HepG2 (cell line): Measurements from ENCODE around the gene FOXN3. TPM values are rescaled to one million over a fixed set of nuclear protein-coding genes. Genes with fewer than 3 reads are reported as not detected.

ENCODE experiments used
- ERF ChIP-seq: IDR thresholded peaks from 2 replicates; pipeline ENCODE4 v1.6.1; 2018; ENCODE audit warnings: missing biosample characterization, missing genetic modification reagents
- FOXA1 ChIP-seq, 2 experiments: fragments of 450-650 bp in 1 of 2; sonication (generic) in 1 of 2; formaldehyde crosslinking in 1 of 2; IDR thresholded peaks; 2 replicates each; pipeline versions ENCODE4 v1.4.0 to v1.6.1; 2016 to 2020; ENCODE audit warnings: missing genetic modification reagents in 1 of 2
- GATA4 ChIP-seq: sonication (generic); IDR thresholded peaks from 2 replicates; pipeline ENCODE4 v1.6.1; 2016; ENCODE audit warnings: antibody characterized with exemption, low read depth, borderline replicate concordance
- GFI1 ChIP-seq: sonication (generic); formaldehyde crosslinking; IDR thresholded peaks from 2 replicates; pipeline ENCODE4 v1.5.0; 2020; ENCODE audit warnings: missing genetic modification reagents, mild to moderate bottlenecking, borderline replicate concordance
- HNRNPUL1 ChIP-seq: fragments of 200-400 bp; formaldehyde crosslinking; IDR thresholded peaks from 2 replicates; pipeline ENCODE4 v1.6.1; 2017; ENCODE audit warnings: low read depth, mild to moderate bottlenecking, low read length, moderate library complexity
- HOXA5 ChIP-seq: sonication (generic); formaldehyde crosslinking; IDR thresholded peaks from 2 replicates; pipeline ENCODE4 v1.4.0; 2020; ENCODE audit warnings: missing genetic modification reagents
- JDP2 ChIP-seq: sonication (generic); formaldehyde crosslinking; IDR thresholded peaks from 2 replicates; pipeline ENCODE4 v1.8.1; 2022; ENCODE audit warnings: missing genetic modification reagents, borderline replicate concordance
- JUND ChIP-seq: sonication (generic); formaldehyde crosslinking; IDR thresholded peaks from 2 replicates; pipeline ENCODE4 v1.8.0; 2022; ENCODE audit warnings: mild to moderate bottlenecking, missing genetic modification reagents
- KDM5A ChIP-seq: fragments of 200-600 bp; sonication (generic); IDR thresholded peaks from 2 replicates; pipeline ENCODE4 v1.7.0; 2018; ENCODE audit warnings: antibody characterized with exemption, mild to moderate bottlenecking, low read length, borderline replicate concordance
- KLF9 ChIP-seq: IDR thresholded peaks from 2 replicates; pipeline ENCODE4 v1.6.1; 2016; ENCODE audit warnings: low read depth
- MIER3 ChIP-seq: IDR thresholded peaks from 2 replicates; pipeline ENCODE4 v1.6.1; 2016; ENCODE audit warnings: missing compliant biosample characterization, borderline replicate concordance
- NFKB2 ChIP-seq: sonication (generic); formaldehyde crosslinking; IDR thresholded peaks from 2 replicates; pipeline ENCODE4 v1.4.0; 2020; ENCODE audit warnings: missing genetic modification reagents, borderline replicate concordance
- NR3C1 ChIP-seq: sonication (generic); formaldehyde crosslinking; IDR thresholded peaks from 2 replicates; pipeline ENCODE4 v1.4.0; 2020; ENCODE audit warnings: missing genetic modification reagents
- PRMT3 ChIP-seq: sonication (generic); formaldehyde crosslinking; IDR thresholded peaks from 2 replicates; pipeline ENCODE4 v1.8.1; 2022; ENCODE audit warnings: low read depth, mild to moderate bottlenecking, moderate library complexity, missing genetic modification reagents, borderline replicate concordance
- REL ChIP-seq: sonication (generic); formaldehyde crosslinking; conservative IDR thresholded peaks from 2 replicates; pipeline ENCODE4 v1.8.0; 2022; ENCODE audit warnings: mild to moderate bottlenecking, missing genetic modification reagents, moderate library complexity
- SIX4 ChIP-seq: sonication (generic); formaldehyde crosslinking; IDR thresholded peaks from 2 replicates; pipeline ENCODE4 v1.4.0; 2020; ENCODE audit warnings: missing genetic modification reagents
- SMARCC2 ChIP-seq: fragments of 450-650 bp; IDR thresholded peaks from 2 replicates; pipeline ENCODE4 v1.6.1; 2017; ENCODE audit warnings: antibody characterized with exemption, mild to moderate bottlenecking
- SMYD3 ChIP-seq: sonication (generic); formaldehyde crosslinking; IDR thresholded peaks from 2 replicates; pipeline ENCODE4 v1.8.1; 2023; ENCODE audit warnings: mild to moderate bottlenecking, missing genetic modification reagents
- TBX3 ChIP-seq: fragments of 450-650 bp; IDR thresholded peaks from 2 replicates; pipeline ENCODE4 v1.6.1; 2017; ENCODE audit warnings: antibody characterized with exemption, mild to moderate bottlenecking, inconsistent platforms, borderline replicate concordance
- ZNF333 ChIP-seq: sonication (generic); formaldehyde crosslinking; IDR thresholded peaks from 2 replicates; pipeline ENCODE4 v1.4.0; 2020; ENCODE audit warnings: mild to moderate bottlenecking, missing genetic modification reagents, borderline replicate concordance
- ZNF34 ChIP-seq: sonication (generic); formaldehyde crosslinking; IDR thresholded peaks from 2 replicates; pipeline ENCODE4 v1.4.0; 2020; ENCODE audit warnings: mild to moderate bottlenecking, missing genetic modification reagents, borderline replicate concordance
- ZNF775 ChIP-seq: sonication (generic); formaldehyde crosslinking; IDR thresholded peaks from 2 replicates; pipeline ENCODE4 v1.4.0; 2020; ENCODE audit warnings: missing genetic modification reagents, mild to moderate bottlenecking, moderate library complexity, borderline replicate concordance
- polyA plus RNA-seq, 8 experiments: library from polyadenylated mRNA; depleted of rRNA in 3 of 8; stranded (reverse) in 7 of 8; unstranded in 1 of 8; fragments of >200 nt; fragmentation: Illumina TruSeq in 4 of 8; extraction: Trizol in 4 of 8; gene quantifications; 2 replicates each; pipeline versions ENCODE4 v1.2.1 to v1.2.3, GENCODE V29; 2011 to 2016; ENCODE audit warnings: low read depth in 4 of 8, missing spikeins in 1 of 8, mixed read lengths in 1 of 8; ENCODE audit not compliant: insufficient read depth in 1 of 8
- total RNA-seq, 5 experiments: library from RNA; depleted of rRNA; stranded (reverse); fragments of >200 nt; fragmentation: Illumina TruSeq; extraction: Trizol; gene quantifications; 2 replicates each; pipeline ENCODE4 v1.2.3, GENCODE V29; 2016; ENCODE audit warnings: low read depth in 1 of 5
- TF ChIP-seq, protein P1 (sequence below): sonication (generic); formaldehyde crosslinking; IDR thresholded peaks from 2 replicates; pipeline ENCODE4 v1.4.0; 2020; ENCODE audit warnings: missing genetic modification reagents; ENCODE audit errors: not compliant biosample characterization
- TF ChIP-seq, protein P2 (sequence below): sonication (generic); formaldehyde crosslinking; IDR thresholded peaks from 2 replicates; pipeline ENCODE4 v1.5.1; 2020; ENCODE audit warnings: mild to moderate bottlenecking, missing genetic modification reagents, borderline replicate concordance

FOXN3 gene
- total and polyA plus RNA-seq, 2 of the 13 experiments (the other 11 are each of a cell fraction or from before 2014, with no cell fraction given), result 32.4 to 70.2 TPM

DNA sequence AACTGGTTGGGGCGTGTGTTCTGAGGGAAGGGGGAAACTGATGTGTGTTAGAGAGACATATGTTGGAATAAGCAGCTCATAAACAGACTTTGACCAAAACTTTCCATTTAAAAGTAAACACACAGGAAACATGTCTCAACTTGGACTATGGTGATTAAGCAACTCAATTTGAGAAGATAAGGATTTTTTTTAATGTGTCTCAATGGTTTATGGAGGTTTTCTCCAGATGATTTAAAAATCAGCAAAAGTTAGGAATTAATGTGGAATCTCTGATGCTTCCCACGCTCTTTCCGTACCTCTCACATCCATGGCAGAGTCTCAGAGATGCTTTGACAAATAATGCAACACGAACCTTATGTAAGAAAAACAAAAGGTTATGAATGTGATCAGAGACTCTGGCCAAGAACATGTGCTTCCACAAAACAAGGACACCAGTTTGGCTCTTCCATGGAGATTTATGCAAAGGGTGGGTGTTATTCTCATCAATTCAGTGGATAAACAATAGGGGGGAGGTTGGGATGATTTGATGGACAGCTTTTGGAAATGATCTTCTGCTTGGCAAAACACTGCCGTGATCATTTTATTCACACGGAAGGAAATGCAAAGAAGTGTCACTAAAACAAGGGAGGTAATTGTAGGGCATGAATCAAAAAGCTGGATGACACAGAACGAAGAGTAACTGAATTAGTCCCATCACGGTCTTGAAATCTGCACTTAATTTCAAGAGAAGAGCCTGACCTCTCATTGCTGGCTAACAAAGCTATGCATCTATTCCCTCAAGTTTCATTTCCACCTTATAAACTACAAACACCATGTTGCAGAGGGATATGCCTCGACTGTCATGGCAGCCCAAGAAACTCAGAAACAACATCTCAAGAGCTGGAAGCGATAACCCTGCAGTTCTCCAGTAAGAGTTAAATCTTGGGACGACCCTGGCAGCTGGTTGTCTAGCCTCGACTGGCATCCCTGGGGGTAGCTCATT is 76.5 kb downstream of the FOXN3 start (continued):
- TF ChIP-seq, protein P1, sequence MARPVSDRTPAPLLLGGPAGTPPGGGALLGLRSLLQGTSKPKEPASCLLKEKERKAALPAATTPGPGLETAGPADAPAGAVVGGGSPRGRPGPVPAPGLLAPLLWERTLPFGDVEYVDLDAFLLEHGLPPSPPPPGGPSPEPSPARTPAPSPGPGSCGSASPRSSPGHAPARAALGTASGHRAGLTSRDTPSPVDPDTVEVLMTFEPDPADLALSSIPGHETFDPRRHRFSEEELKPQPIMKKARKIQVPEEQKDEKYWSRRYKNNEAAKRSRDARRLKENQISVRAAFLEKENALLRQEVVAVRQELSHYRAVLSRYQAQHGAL (CRISPR knock-in tag), result no peak
- TF ChIP-seq JDP2 (CRISPR knock-in tag) (no peak), PRMT3 (no peak), GFI1 (CRISPR knock-in tag) (no peak), ZNF34 (CRISPR knock-in tag) (no peak), TBX3 (no peak), ZNF333 (CRISPR knock-in tag) (no peak), ERF (CRISPR knock-in tag) (no peak), GATA4 (no peak), HNRNPUL1 (no peak), KLF9 (CRISPR knock-in tag) (no peak), KDM5A (no peak), HOXA5 (CRISPR knock-in tag) (peak; percentile 73; the same call in 1 of the 2 replicates), NR3C1 (CRISPR knock-in tag) (no peak), ZNF775 (CRISPR knock-in tag) (no peak), NFKB2 (CRISPR knock-in tag) (no peak), REL (no peak), MIER3 (CRISPR knock-in tag) (no peak), FOXA1 (IDR thresholded peaks at IDR 0.05) (no peak), FOXA1 (CRISPR knock-in tag; IDR thresholded peaks at IDR 0.05) (peak; percentile 72), SMYD3 (no peak), SIX4 (CRISPR knock-in tag) (no peak), SMARCC2 (no peak), JUND (CRISPR knock-in tag) (no peak)
- TF ChIP-seq, protein P2, sequence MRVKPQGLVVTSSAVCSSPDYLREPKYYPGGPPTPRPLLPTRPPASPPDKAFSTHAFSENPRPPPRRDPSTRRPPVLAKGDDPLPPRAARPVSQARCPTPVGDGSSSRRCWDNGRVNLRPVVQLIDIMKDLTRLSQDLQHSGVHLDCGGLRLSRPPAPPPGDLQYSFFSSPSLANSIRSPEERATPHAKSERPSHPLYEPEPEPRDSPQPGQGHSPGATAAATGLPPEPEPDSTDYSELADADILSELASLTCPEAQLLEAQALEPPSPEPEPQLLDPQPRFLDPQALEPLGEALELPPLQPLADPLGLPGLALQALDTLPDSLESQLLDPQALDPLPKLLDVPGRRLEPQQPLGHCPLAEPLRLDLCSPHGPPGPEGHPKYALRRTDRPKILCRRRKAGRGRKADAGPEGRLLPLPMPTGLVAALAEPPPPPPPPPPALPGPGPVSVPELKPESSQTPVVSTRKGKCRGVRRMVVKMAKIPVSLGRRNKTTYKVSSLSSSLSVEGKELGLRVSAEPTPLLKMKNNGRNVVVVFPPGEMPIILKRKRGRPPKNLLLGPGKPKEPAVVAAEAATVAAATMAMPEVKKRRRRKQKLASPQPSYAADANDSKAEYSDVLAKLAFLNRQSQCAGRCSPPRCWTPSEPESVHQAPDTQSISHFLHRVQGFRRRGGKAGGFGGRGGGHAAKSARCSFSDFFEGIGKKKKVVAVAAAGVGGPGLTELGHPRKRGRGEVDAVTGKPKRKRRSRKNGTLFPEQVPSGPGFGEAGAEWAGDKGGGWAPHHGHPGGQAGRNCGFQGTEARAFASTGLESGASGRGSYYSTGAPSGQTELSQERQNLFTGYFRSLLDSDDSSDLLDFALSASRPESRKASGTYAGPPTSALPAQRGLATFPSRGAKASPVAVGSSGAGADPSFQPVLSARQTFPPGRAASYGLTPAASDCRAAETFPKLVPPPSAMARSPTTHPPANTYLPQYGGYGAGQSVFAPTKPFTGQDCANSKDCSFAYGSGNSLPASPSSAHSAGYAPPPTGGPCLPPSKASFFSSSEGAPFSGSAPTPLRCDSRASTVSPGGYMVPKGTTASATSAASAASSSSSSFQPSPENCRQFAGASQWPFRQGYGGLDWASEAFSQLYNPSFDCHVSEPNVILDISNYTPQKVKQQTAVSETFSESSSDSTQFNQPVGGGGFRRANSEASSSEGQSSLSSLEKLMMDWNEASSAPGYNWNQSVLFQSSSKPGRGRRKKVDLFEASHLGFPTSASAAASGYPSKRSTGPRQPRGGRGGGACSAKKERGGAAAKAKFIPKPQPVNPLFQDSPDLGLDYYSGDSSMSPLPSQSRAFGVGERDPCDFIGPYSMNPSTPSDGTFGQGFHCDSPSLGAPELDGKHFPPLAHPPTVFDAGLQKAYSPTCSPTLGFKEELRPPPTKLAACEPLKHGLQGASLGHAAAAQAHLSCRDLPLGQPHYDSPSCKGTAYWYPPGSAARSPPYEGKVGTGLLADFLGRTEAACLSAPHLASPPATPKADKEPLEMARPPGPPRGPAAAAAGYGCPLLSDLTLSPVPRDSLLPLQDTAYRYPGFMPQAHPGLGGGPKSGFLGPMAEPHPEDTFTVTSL (CRISPR knock-in tag), result peak; percentile 50; the same call in 1 of the 2 replicates
